HEK293 (cell line): ENCODE results near the gene TTLL5.

Source experiments
- KLF7 ChIP-seq: fragments of 450-650 bp; formaldehyde crosslinking; IDR thresholded peaks from 2 replicates; pipeline ENCODE4 v1.5.1; 2016; ENCODE audit warnings: missing biosample characterization, missing genetic modification characterization, borderline replicate concordance
- MEIS1 ChIP-seq: sonication (generic); formaldehyde crosslinking; IDR thresholded peaks from 2 replicates; pipeline ENCODE4 v1.8.1; 2022; ENCODE audit warnings: missing genetic modification reagents, mild to moderate bottlenecking, borderline replicate concordance
- SETDB1 ChIP-seq: IDR thresholded peaks from one replicate; pipeline ENCODE4 v1.6.1; 2017; ENCODE audit warnings: mild to moderate bottlenecking, low read length, moderate library complexity, mixed read lengths; ENCODE audit not compliant: insufficient read length
- ZNF571 ChIP-seq: fragments of 450-650 bp; formaldehyde crosslinking; IDR thresholded peaks from 2 replicates; pipeline ENCODE4 v1.5.0; 2017; ENCODE audit warnings: missing biosample characterization, missing genetic modification characterization
- TF ChIP-seq, protein P1 (sequence below): fragments of 450-650 bp; formaldehyde crosslinking; IDR thresholded peaks from 2 replicates; pipeline ENCODE4 v1.5.1; 2016; ENCODE audit warnings: missing biosample characterization, missing genetic modification characterization
- TF ChIP-seq, protein P2 (sequence below): fragments of 450-650 bp; formaldehyde crosslinking; IDR thresholded peaks from 2 replicates; pipeline ENCODE4 v1.5.1; 2016; ENCODE audit warnings: missing biosample characterization, missing genetic modification characterization
- TF ChIP-seq, protein P3 (sequence below): fragments of 450-650 bp; formaldehyde crosslinking; IDR thresholded peaks from 2 replicates; pipeline ENCODE4 v1.5.1; 2016; ENCODE audit warnings: missing biosample characterization, missing genetic modification characterization

DNA sequence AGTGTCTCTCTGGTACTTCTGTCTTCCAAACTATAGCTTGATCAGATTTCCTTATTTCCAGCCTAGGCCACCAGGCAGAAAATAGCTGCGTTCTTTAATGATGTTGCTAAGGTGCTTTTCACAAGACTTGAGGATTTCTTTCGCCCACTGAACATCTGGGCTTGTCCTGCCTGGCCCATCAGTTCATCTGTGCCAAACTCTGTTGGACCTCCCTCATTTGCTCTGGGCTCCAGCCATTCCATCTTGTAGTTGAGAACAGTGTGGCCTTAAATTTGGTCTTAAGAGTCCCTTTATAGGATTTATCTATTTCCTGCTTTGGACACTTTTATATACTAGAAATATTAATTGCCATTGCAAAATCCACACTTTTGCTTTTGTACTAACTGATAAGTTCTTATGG lies 109.6 kb downstream of the TTLL5 start:
- TF ChIP-seq, protein P1, sequence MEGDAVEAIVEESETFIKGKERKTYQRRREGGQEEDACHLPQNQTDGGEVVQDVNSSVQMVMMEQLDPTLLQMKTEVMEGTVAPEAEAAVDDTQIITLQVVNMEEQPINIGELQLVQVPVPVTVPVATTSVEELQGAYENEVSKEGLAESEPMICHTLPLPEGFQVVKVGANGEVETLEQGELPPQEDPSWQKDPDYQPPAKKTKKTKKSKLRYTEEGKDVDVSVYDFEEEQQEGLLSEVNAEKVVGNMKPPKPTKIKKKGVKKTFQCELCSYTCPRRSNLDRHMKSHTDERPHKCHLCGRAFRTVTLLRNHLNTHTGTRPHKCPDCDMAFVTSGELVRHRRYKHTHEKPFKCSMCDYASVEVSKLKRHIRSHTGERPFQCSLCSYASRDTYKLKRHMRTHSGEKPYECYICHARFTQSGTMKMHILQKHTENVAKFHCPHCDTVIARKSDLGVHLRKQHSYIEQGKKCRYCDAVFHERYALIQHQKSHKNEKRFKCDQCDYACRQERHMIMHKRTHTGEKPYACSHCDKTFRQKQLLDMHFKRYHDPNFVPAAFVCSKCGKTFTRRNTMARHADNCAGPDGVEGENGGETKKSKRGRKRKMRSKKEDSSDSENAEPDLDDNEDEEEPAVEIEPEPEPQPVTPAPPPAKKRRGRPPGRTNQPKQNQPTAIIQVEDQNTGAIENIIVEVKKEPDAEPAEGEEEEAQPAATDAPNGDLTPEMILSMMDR = no peak
- TF ChIP-seq, protein P2, sequence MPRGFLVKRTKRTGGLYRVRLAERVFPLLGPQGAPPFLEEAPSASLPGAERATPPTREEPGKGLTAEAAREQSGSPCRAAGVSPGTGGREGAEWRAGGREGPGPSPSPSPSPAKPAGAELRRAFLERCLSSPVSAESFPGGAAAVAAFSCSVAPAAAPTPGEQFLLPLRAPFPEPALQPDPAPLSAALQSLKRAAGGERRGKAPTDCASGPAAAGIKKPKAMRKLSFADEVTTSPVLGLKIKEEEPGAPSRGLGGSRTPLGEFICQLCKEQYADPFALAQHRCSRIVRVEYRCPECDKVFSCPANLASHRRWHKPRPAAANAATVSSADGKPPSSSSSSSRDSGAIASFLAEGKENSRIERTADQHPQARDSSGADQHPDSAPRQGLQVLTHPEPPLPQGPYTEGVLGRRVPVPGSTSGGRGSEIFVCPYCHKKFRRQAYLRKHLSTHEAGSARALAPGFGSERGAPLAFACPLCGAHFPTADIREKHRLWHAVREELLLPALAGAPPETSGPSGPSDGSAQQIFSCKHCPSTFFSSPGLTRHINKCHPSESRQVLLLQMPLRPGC = no peak
- TF ChIP-seq ZNF571 (no peak), SETDB1 (no peak), MEIS1 (CRISPR knock-in tag) (no peak), KLF7 (no peak)
- TF ChIP-seq, protein P3, sequence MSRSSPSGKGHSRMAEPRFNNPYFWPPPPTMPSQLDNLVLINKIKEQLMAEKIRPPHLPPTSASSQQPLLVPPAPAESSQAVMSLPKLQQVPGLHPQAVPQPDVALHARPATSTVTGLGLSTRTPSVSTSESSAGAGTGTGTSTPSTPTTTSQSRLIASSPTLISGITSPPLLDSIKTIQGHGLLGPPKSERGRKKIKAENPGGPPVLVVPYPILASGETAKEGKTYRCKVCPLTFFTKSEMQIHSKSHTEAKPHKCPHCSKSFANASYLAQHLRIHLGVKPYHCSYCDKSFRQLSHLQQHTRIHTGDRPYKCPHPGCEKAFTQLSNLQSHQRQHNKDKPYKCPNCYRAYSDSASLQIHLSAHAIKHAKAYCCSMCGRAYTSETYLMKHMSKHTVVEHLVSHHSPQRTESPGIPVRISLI (tag by site-specific recombination) = no peak
